Measurements from ENCODE around the gene PTPRO. TPM values are rescaled to one million over a fixed set of nuclear protein-coding genes. Genes with fewer than 3 reads are reported as not detected.

The PTPRO gene
- polyA plus RNA-seq, 1 of the 3 experiments (the other 2 are of a cell fraction), result 1.4 TPM

DNA sequence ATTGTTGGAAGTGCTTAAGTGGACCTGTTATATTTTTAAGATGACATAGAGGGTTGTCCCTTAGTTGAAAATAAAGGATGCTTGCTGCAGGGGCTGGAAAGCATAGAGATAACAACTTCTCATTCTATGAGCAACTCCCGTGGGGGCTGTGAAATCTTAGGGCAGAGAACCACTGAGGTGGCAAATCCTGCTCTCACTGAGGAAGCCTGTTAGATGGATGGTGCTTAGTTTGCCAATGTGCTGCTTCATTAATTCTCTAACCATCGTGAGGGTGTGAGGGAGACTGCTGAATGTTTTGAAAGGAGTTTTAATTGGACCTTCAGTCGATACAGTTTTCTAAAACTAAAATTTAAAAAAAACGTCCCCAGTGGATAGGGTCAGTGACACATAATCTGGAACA is 46.5 kb downstream of the PTPRO start:
- H3K79me2 ChIP-seq (ENCODE audit: insufficient read depth), result no peaks in the 10 kb centered on the region
- no peaks in the 10 kb centered on the region for H3K27me3 ChIP-seq (ENCODE audit: insufficient read depth)
- no peaks in the 10 kb centered on the region for H3K36me3 ChIP-seq (replicated peaks in 1 of 2; ENCODE audit: control insufficient read depth in 1 of 2, insufficient read depth in 2 of 2, low read length in 1 of 2)
- no peaks in the 10 kb centered on the region for H3K9me2 ChIP-seq
- H3K9ac ChIP-seq, result no peak overlapping the region
- no peak for DNase-seq
- peaks cover 0 to 10% of the 10 kb centered on the region in 2 experiments; a peak in 1 of 4 replicates for H3K4me1 ChIP-seq (ENCODE audit: control insufficient read depth in 1 of 2, insufficient read depth in 2 of 2, low read depth in 1 of 2, low read length in 1 of 2)
- H3K4me3 ChIP-seq (ENCODE audit: low read depth in 2 of 2, low read length in 1 of 2), result no peak overlapping the region
- H2AFZ ChIP-seq (ENCODE audit: low read depth), result no peak overlapping the region
- no peak overlapping the region for H3K4me2 ChIP-seq
- H3K27ac ChIP-seq (ENCODE audit: low read depth in 2 of 2, low read length in 1 of 2), result no peak overlapping the region
- no peak for TF ChIP-seq RAD21 (IDR thresholded peaks at IDR 0.05; ENCODE audit: low read length)
- TF ChIP-seq FOSL2 (IDR thresholded peaks at IDR 0.05; ENCODE audit: borderline replicate concordance, low read depth), result no peak
- TF ChIP-seq JUND (IDR thresholded peaks at IDR 0.05), result no peak
- no peaks in the 10 kb centered on the region for H3F3A ChIP-seq (replicated peaks; ENCODE audit: insufficient read depth)
- no peaks in the 10 kb centered on the region for H4K20me1 ChIP-seq (ENCODE audit: insufficient read depth)
- ChIA-PET POLR2A (no interaction called here), CTCF (no interaction called here)
- no peaks in the 10 kb centered on the region for H3K9me3 ChIP-seq
- WGBS (ENCODE audit: low lambda C conversion rate), result 54% methylated on average over 4 of the region's 4 CpGs

GRCh38 chr12:15372352-15372751 is 50.0 kb downstream of the PTPRO start:
- H3K79me2 ChIP-seq (ENCODE audit: insufficient read depth), result no peaks in the 10 kb centered on the region
- H3K27ac ChIP-seq (ENCODE audit: low read depth in 2 of 2, low read length in 1 of 2), result no peak overlapping the region
- ChIA-PET POLR2A (no interaction called here), CTCF (interaction anchor here (0.9 to 1.1 kb wide), 2 partner anchors 12 to 17 kb away, joined by 3 read pairs; no protein-coding TSS in a partner anchor)
- H3K36me3 ChIP-seq (replicated peaks in 1 of 2; ENCODE audit: control insufficient read depth in 1 of 2, insufficient read depth in 2 of 2, low read length in 1 of 2), result no peaks in the 10 kb centered on the region
- H3K9me3 ChIP-seq, result peaks cover 6% of the 10 kb centered on the region; the same call in 1 of the 2 replicates
- no peaks in the 10 kb centered on the region for H3K9me2 ChIP-seq
- no peaks in the 10 kb centered on the region for H3K27me3 ChIP-seq (ENCODE audit: insufficient read depth)
- no peak overlapping the region for H3K4me2 ChIP-seq
- no peaks in the 10 kb centered on the region for H3F3A ChIP-seq (replicated peaks; ENCODE audit: insufficient read depth)
- no peaks in the 10 kb centered on the region for H3K4me1 ChIP-seq (ENCODE audit: control insufficient read depth in 1 of 2, insufficient read depth in 2 of 2, low read depth in 1 of 2, low read length in 1 of 2)
- H2AFZ ChIP-seq (ENCODE audit: low read depth), result no peak overlapping the region
- TF ChIP-seq EZH2phosphoT487 (IDR thresholded peaks at IDR 0.05; ENCODE audit: borderline replicate concordance, low read depth) (no peak), GATA2 (CRISPR knock-in tag; IDR thresholded peaks at IDR 0.05) (no peak), SMC3 (IDR thresholded peaks at IDR 0.05; ENCODE audit: low read depth, low read length) (no peak), TAF1 (IDR thresholded peaks at IDR 0.05; ENCODE audit: borderline replicate concordance, low read depth, low read length) (no peak), FOXJ3 (CRISPR knock-in tag; IDR thresholded peaks at IDR 0.05) (no peak), MXI1 (IDR thresholded peaks at IDR 0.05; ENCODE audit: low read depth, low read length) (no peak), CHD2 (IDR thresholded peaks at IDR 0.05; ENCODE audit: low read length, partially characterized antibody) (no peak), TCF12 (IDR thresholded peaks at IDR 0.05) (no peak), JUND (IDR thresholded peaks at IDR 0.05) (no peak)
- TF ChIP-seq, protein P1, sequence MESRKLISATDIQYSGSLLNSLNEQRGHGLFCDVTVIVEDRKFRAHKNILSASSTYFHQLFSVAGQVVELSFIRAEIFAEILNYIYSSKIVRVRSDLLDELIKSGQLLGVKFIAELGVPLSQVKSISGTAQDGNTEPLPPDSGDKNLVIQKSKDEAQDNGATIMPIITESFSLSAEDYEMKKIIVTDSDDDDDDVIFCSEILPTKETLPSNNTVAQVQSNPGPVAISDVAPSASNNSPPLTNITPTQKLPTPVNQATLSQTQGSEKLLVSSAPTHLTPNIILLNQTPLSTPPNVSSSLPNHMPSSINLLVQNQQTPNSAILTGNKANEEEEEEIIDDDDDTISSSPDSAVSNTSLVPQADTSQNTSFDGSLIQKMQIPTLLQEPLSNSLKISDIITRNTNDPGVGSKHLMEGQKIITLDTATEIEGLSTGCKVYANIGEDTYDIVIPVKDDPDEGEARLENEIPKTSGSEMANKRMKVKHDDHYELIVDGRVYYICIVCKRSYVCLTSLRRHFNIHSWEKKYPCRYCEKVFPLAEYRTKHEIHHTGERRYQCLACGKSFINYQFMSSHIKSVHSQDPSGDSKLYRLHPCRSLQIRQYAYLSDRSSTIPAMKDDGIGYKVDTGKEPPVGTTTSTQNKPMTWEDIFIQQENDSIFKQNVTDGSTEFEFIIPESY (IDR thresholded peaks at IDR 0.05; ENCODE audit: borderline replicate concordance, low read depth), result no peak
- TF ChIP-seq, protein P2, sequence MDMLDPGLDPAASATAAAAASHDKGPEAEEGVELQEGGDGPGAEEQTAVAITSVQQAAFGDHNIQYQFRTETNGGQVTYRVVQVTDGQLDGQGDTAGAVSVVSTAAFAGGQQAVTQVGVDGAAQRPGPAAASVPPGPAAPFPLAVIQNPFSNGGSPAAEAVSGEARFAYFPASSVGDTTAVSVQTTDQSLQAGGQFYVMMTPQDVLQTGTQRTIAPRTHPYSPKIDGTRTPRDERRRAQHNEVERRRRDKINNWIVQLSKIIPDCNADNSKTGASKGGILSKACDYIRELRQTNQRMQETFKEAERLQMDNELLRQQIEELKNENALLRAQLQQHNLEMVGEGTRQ (IDR thresholded peaks at IDR 0.05; ENCODE audit: borderline replicate concordance, low read depth, low read length), result no peak
- H4K20me1 ChIP-seq (ENCODE audit: insufficient read depth), result no peaks in the 10 kb centered on the region
- no peak overlapping the region for H3K9ac ChIP-seq
- 82% methylated on average over 2 of the region's 2 CpGs for WGBS (ENCODE audit: low lambda C conversion rate)
- no peak overlapping the region for H3K4me3 ChIP-seq (ENCODE audit: low read depth in 2 of 2, low read length in 1 of 2)
- DNase-seq, result no peak

Data from SK-N-SH (cell line).